Bronchus fibroblast of lung (primary cell): ENCODE measurements around the gene TMEM208. TPM values are rescaled to one million over a fixed set of nuclear protein-coding genes. Genes with fewer than 3 reads are reported as not detected.

Source experiments
- total RNA-seq: library from RNA; depleted of rRNA; stranded (reverse); fragments of >200 nt; gene quantifications from 2 replicates; pipeline ENCODE4 v1.2.3, GENCODE V29; 2015

TMEM208 gene
- total RNA-seq = 56.8 and 61.5 TPM in 2 replicates

DNA sequence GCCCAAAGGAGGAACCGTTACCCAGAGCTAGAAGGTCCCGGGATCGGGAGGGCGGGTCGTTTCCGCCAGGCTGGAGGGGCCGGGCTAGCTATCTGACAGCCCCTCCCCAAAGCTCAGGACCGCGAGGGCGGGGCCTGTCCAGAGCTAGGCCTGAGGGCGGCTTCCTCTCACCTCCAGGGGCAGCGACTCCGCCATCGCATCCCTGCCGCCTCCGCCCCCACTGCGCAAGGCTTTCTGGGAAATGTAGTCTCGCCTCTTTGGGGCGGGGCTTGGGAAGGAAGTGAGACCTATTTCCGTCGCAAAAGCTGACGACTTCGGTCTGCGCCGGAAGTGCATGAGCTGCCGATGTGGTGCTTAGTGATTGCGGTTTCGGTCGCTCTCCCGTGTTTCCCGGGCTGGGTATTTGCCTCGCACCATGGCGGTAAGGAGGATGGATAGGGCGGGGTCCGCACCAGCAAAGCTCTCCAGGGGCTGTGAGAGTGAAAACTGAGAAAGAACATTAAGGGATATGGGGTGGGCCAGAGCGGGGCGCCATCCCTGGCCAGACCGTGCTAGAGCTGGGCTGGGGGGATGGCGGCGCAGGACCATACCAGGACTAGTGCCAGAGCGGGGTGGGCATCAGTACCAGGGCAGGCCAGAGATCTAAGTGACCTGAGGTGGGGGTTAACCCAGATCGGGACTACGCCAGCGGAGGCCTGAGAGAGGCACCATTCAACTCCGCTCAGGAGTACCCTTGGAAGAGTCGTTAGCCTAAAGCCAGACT lies at the start of gene TMEM208:
TSS of gene TMEM208 (plus strand) at position 327 of the 763 bp plus-strand sequence. CDS start at position 416, 89 bp downstream.

DNA sequence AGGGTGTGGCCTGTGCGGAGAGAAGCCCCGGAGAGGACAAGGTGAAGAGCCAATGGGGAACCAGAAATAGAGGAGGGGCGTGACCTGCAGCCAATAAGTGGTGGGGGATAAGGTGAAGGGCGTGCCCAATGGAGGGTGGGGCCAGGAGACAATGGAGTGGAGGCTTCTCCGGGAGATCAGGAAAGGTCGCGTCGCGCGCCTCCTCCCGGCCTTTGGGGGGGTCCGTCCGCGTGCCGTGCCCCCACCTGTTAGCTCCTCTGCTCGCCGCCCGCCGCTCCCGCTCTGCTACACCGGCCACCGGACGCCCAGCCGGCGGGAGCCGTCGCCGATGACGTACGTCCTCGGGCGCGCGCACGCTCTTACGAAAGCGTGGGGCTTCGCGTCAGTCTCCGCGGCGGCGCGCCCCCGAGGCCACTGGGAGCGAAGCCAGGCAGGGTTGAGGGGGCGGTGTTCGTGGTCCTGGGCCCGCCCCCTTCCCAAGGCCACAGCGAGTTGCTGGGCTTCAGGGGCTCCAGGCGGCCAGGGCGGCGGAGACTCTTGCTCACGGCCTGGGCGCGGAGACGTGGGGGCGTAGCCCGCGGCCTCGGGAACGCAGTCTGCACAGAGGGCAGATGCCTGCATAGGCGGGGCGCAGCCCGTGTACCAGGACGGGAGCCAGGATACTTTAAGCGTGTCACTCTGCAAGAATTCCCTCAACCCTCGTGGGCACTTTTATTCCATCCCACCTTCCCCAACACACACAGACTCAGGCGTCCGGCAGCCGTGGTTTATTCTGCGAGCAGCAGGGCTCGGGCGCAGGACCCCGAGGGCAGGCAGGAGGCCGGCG lies 43.1 kb upstream of the TMEM208 start, which contains the start of gene MATCAP1:
TSS of gene MATCAP1 (minus strand) at position 337 of the 826 bp plus-strand sequence. CDS start 3,353 bp downstream, outside the sequence.

DNA sequence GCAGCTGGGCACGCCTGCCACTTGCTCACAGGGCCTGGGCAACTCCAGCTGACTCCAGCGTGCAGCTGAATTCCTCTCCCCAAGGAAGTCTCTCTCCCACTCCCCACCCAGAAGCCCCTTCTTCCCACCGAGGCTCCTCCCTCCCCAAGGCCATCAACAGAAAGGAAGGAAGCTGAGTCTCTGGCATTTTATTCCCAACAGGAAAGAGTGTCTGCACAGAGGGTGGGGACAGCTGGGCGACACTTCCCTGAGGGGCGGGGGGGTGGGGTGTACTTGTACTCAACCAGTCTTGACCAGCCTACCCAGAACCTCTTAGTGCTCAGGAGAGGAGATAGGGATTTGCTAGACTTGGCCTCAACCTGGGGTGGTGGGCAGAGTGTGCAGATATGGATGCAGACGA lies 36.9 kb upstream of the TMEM208 start, which contains the start of gene EXOC3L1:
TSS of gene EXOC3L1 (minus strand) at position 96 of the 400 bp plus-strand sequence. CDS start 460 bp downstream, outside the sequence.

DNA sequence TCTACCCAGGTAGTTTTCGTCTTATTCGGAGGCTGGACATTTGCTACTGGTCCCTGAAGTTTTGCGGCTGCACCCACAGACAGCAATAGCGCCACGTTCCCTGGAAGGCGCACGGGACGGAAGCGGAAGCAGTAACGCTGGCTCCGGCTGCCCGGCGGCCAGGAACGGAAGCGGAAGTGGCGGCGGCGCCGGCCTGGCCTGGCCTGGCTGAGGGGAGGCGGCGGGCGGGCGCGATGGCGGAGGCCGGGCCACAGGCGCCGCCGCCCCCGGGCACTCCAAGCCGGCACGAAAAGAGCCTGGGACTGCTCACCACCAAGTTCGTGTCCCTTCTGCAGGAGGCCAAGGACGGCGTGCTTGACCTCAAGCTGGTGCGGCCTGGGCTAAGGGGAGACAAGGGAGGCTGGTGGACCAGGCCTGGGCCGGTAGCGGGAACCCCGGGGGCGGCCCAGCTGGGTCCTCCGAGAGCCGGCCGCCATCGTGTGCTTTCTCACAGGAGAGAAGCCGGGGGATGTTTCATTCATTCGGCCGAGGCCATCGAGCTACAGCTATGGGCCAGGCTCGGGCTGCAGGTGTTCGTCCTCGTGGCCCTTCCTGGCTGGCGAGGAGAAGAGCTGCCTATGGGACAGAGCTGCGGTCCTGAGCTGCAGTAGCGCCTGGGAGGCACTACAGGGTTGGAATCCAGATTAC lies 34.8 kb upstream of the TMEM208 start, which contains the start of gene E2F4:
TSS of gene E2F4 (plus strand) at position 161 of the 687 bp plus-strand sequence. CDS start at position 234, 73 bp downstream.

DNA sequence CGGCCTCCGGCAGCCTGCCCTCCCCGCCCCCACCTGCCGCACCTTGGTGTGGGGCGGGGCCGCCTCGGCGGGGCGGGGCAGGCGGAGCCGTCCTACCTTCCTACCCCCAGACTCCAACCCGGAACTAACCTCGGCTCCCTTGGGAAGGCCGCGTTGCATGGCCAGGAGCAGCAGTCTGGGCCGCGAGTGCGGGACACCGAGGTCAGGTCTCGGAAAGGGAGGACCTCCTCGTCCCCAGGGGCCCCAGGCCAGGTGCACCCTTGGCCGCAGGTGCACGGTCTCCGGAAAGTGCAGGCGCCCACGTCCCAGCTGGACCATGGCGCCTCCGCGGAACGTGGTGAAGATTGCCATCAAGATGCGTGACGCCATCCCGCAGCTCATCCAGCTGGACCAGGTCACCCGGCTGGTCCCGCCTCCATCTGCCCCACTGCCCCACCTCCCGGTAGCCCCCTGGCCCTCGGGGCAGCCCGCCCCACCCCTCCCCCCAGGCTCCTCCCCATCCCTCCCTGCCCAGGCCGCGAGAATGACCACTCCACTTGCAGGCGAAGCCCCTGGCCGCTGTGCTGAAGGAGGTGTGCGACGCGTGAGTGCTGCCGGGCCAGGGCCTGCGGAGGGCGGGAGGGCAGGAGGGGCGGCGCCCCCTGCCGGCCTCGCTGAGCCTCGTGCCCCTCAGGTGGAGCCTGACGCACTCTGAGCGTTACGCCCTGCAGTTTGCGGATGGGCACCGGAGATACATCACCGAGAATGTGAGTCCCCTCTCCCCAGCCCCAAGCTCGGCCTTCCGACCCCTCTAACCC lies 27.7 kb upstream of the TMEM208 start, which contains the start of gene ELMO3:
TSS of gene ELMO3 (plus strand) at position 121 of the 797 bp plus-strand sequence. CDS start at position 317, 196 bp downstream.

DNA sequence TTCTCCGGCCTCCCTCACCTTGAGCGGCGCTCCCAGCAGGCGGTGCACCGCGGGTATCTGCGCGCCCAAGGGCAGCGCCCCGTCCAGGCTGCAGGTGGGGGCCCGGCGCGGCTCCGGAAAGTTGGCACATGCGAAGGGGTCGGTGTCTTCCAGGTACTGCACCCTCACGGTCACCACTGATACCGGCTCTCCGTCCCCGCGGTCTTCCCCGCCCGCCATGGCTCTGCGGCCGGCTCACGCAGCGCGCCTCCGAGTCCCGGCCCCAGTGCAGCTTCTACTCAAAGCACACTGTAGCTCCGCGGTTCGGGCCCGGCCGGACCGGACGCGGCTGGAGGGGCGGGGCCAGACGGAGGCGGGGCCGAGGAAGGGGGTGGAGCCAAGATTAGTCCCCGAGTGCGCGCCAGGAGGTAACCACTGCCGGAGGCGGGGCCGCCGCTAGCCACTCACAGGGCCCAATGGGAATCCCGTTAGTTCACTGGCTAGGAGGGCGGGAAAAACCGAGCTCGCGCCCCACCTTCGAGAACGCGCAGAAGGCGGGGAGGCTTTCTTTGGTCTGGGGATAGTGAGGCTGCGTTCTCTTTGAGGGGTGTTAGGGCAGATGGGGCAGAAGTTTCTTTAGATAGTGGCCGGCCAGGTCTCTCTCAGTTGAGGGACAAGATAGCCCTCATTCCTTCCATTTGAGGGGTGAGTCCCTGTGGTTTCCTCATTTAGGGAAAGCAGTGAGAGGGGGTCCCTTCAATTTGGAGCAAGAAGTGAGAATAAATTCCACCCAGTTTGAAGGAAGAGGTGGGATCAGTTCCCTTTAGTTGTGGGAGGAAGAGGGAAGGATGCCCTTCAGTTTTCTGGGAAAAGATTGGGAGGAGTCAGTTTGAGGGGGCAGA lies 20.5 kb downstream of the TMEM208 start, which contains the start of gene FHOD1:
TSS of gene FHOD1 (minus strand) at position 290 of the 881 bp plus-strand sequence. CDS start at position 219, 71 bp downstream.

DNA sequence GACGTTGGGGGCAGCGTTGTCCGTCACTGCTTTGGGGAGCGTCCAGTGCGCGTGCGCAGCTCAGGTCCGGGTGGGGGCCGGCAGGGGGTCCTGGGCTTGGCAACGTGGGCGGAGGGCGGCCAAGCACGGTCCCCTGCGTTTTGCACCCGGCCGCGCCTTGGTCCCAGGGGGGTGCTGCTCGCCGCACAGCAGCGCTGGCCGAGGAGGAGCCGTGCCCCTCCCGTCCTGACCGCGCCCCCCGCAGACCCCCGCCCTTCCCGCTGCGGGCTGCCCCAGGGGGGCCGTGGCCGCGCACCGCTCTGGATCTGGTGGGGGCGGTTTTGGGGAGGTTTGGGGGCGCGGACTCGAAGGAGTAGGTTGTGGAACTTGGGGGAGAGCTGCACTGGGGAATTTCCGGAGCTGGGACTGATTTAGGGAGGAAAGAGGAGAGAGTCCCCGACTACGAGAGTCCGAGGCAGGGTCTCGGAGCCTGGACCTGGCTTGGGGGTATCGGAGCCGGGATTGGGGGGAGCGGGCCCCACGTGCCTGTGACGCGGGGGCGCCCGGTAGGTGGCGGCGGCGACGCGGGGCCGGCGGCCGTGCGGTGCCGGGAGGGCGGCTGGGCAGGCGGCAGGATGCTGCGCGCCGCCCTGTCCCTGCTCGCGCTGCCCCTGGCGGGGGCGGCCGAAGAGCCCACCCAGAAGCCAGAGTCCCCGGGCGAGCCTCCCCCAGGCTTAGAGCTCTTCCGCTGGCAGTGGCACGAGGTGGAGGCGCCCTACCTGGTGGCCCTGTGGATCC lies 21.7 kb downstream of the TMEM208 start, which contains the start of gene SLC9A5:
TSS of gene SLC9A5 (plus strand) at position 579 of the 777 bp plus-strand sequence. CDS start at position 615, 36 bp downstream.

Other genes starting within 250 kb of the TMEM208 start
- 0.34 and 0.45 TPM in 2 replicates for gene CES4A, start 238.5 kb upstream of the TMEM208 start, total RNA-seq
- gene CBFB, start 198.0 kb upstream of the TMEM208 start, total RNA-seq = 35.4 and 45.1 TPM in 2 replicates
- 9.8 and 13.7 TPM in 2 replicates for gene PHAF1, start 117.2 kb upstream of the TMEM208 start, total RNA-seq
- 24.1 and 25.1 TPM in 2 replicates for gene B3GNT9, start 76.1 kb upstream of the TMEM208 start, total RNA-seq
- gene TRADD, start 67.2 kb upstream of the TMEM208 start, total RNA-seq = 13.5 and 15.1 TPM in 2 replicates
- 9.6 and 10.1 TPM in 2 replicates for gene FBXL8, start 67.2 kb upstream of the TMEM208 start, total RNA-seq
- gene HSF4, start 62.4 kb upstream of the TMEM208 start, total RNA-seq = 1.3 and 2.4 TPM in 2 replicates
- gene NOL3, start 56.6 kb upstream of the TMEM208 start, total RNA-seq = 13.1 and 14.5 TPM in 2 replicates
- gene MATCAP1, start 43.2 kb upstream of the TMEM208 start, total RNA-seq = 8.4 and 9.1 TPM in 2 replicates
- gene EXOC3L1, start 37.0 kb upstream of the TMEM208 start, total RNA-seq = not detected in 2 replicates
- 84.7 and 90.4 TPM in 2 replicates for gene E2F4, start 35.0 kb upstream of the TMEM208 start, total RNA-seq
- gene ELMO3, start 28.0 kb upstream of the TMEM208 start, total RNA-seq = 0.59 and 0.84 TPM in 2 replicates
- 21.7 and 23.0 TPM in 2 replicates for gene FHOD1, start 20.4 kb downstream of the TMEM208 start, total RNA-seq
- 0.89 and 1.3 TPM in 2 replicates for gene SLC9A5, start 21.8 kb downstream of the TMEM208 start, total RNA-seq
- 20.4 and 26.4 TPM in 2 replicates for gene PLEKHG4, start 52.4 kb downstream of the TMEM208 start, total RNA-seq
- gene KCTD19, start 99.6 kb downstream of the TMEM208 start, total RNA-seq = not detected in 2 replicates
- gene LRRC36, start 99.7 kb downstream of the TMEM208 start, total RNA-seq = under 0.01 TPM in 1 of 2 replicates, not detected in the other
- 0.15 and 0.34 TPM in 2 replicates for gene TPPP3, start 166.4 kb downstream of the TMEM208 start, total RNA-seq
- gene ZDHHC1, start 189.3 kb downstream of the TMEM208 start, total RNA-seq = 4.6 and 7.9 TPM in 2 replicates
- not detected in 2 replicates for gene HSD11B2, start 204.0 kb downstream of the TMEM208 start, total RNA-seq